H7 (cell line): Measurements from ENCODE around the gene FBXW8. TPM values are rescaled to one million over a fixed set of nuclear protein-coding genes. Genes with fewer than 3 reads are reported as not detected.

Source experiments
- DNase-seq: peaks from one replicate; pipeline ENCODE4 v3.0.0; 2012
- H3K27me3 ChIP-seq: 2 replicates; pipeline ENCODE4 v1.6.0; 2011; ENCODE audit warnings: mild to moderate bottlenecking, low read length; ENCODE audit not compliant: control insufficient read depth, insufficient read depth
- H3K36me3 ChIP-seq: replicated peaks from 2 replicates; pipeline ENCODE4 v1.5.1; 2011; ENCODE audit warnings: low read length; ENCODE audit not compliant: control insufficient read depth, insufficient read depth
- H3K4me3 ChIP-seq: 2 replicates; pipeline ENCODE4 v1.5.1; 2011; ENCODE audit warnings: low read depth, mild to moderate bottlenecking, control low read depth, low read length, moderate library complexity; ENCODE audit not compliant: insufficient read depth
- total RNA-seq: library from RNA; depleted of rRNA; stranded (reverse); fragments of >200 nt; shearing (Covaris generic); gene quantifications from 2 replicates; pipeline ENCODE4 v1.2.3, GENCODE V29; 2014

Gene FBXW8
- total RNA-seq, 1 experiment from 2014 or later = 10.4 TPM

GRCh38 chr12:117015811-117016210 lies 105.1 kb downstream of the FBXW8 start:
- DNase-seq = no peak
- no peaks in the 10 kb centered on the region; the same call in 1 of the 2 replicates for H3K36me3 ChIP-seq
- H3K4me3 ChIP-seq = no peak overlapping the region
- H3K27me3 ChIP-seq = no peaks in the 10 kb centered on the region

- H3K36me3 ChIP-seq = no peaks in the 10 kb centered on the region; the same call in 1 of the 2 replicates
- no peak overlapping the region for H3K4me3 ChIP-seq
- no peak for DNase-seq
- H3K27me3 ChIP-seq = no peaks in the 10 kb centered on the region
Observed at GRCh38 chr12:117017807-117018206, 107.1 kb downstream of the FBXW8 start.

DNA sequence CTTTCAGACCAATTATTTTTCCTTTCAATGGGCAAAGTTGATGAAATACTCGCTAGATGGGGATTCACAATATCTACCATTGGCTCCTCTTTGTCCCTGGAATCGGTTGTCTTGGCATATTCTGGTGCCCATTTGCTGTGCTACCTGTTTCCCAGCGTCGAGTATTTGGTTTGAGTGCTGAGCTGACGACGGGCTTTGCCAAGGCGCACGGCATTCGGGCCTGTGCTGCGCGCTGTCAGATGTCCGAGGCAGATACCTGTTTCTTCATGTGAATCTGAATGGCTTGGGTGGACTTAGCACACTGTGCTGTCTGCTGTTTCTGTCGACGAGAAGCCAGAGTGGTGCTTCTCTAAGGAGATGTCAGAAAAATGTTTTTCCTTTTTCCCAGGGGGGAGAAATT lies 107.5 kb downstream of the FBXW8 start:
- Histone ChIP-seq H3K27me3 (no peaks in the 10 kb centered on the region), H3K4me3 (no peak overlapping the region), H3K36me3 (no peaks in the 10 kb centered on the region; the same call in 1 of the 2 replicates)
- DNase-seq = no peak

DNA sequence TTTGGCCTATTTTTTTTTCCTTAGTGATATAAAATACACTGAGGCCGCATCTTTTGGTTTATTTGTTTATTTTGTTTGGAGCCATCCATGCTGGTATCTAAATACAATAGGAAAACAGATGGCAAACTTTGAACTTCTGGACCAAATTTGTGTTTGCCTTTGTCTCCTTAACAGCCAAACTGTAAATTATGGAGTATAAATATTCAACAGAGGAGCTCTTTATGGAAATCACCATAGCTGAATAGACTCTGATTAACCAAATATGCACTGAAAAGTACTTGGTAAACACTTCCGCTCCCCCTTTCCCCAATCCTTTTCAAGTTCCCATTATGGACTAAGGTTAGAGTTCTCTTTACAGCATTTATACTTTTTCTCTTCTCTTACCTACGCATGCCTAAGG lies 107.9 kb downstream of the FBXW8 start:
- DNase-seq = no peak
- Histone ChIP-seq H3K36me3 (no peaks in the 10 kb centered on the region; the same call in 1 of the 2 replicates), H3K4me3 (no peak overlapping the region), H3K27me3 (no peaks in the 10 kb centered on the region)

GRCh38 chr12:117019866-117020265 lies 109.1 kb downstream of the FBXW8 start:
- Histone ChIP-seq H3K4me3 (no peak overlapping the region), H3K27me3 (no peaks in the 10 kb centered on the region), H3K36me3 (peaks cover 2% of the 10 kb centered on the region)
- DNase-seq = no peak

- Histone ChIP-seq H3K36me3 (peaks cover 2% of the 10 kb centered on the region), H3K27me3 (no peaks in the 10 kb centered on the region), H3K4me3 (no peak overlapping the region)
- DNase-seq = no peak
Observed at GRCh38 chr12:117020536-117021220, 109.9 kb downstream of the FBXW8 start.

DNA sequence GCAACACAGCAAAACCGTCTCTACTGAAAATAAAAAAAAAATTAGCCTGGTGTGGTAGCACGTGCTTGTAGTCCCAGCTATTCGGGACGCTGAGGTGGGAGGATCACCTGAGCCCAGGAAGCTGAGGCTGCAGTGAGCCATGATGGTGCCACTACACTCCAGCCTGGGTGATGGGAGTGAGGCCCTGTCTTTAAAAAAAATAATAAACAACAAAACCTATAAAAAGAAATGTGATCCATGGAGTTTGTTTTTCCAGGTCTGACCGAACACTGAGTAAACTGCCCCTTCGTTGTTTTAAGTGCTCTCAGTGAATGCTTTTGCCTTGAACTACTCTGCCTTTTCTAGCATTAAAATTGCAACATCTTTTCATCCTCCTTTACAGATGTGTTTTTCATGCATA lies 111.7 kb downstream of the FBXW8 start:
- Histone ChIP-seq H3K27me3 (no peaks in the 10 kb centered on the region), H3K4me3 (no peak overlapping the region), H3K36me3 (peaks cover 5% of the 10 kb centered on the region)
- DNase-seq = no peak

- H3K27me3 ChIP-seq = no peaks in the 10 kb centered on the region
- DNase-seq = no peak
- no peak overlapping the region for H3K4me3 ChIP-seq
- H3K36me3 ChIP-seq = peaks cover 9% of the 10 kb centered on the region
Observed at GRCh38 chr12:117023998-117024960, 113.5 kb downstream of the FBXW8 start.

DNA sequence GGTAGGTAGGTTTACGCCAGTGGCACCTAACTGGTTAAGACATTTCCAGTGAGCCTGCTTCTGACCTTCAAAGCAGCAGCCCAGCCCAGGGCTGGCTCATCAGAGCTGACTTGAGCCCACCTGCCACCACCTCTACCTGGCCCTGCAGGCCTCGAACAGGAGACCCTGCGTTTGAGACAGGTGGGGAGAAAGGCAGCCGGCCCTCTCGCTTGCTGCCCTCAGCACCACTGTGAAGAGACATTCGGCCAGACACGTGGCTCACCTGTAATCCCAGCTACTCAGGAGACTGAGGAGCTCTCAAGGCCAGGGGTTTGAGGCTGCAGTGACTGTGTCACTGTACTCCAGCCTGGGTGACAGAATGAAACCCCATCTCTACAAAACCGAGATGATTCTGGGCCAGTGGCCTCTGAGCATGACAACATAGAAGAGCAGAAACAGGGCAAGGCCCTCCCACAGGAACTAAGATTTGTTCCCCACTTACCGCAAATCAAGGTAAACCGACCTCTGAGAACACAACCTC lies 114.3 kb downstream of the FBXW8 start:
- H3K27me3 ChIP-seq = no peaks in the 10 kb centered on the region
- no peak overlapping the region for H3K4me3 ChIP-seq
- no peak for DNase-seq
- peaks cover 9% of the 10 kb centered on the region for H3K36me3 ChIP-seq

DNA sequence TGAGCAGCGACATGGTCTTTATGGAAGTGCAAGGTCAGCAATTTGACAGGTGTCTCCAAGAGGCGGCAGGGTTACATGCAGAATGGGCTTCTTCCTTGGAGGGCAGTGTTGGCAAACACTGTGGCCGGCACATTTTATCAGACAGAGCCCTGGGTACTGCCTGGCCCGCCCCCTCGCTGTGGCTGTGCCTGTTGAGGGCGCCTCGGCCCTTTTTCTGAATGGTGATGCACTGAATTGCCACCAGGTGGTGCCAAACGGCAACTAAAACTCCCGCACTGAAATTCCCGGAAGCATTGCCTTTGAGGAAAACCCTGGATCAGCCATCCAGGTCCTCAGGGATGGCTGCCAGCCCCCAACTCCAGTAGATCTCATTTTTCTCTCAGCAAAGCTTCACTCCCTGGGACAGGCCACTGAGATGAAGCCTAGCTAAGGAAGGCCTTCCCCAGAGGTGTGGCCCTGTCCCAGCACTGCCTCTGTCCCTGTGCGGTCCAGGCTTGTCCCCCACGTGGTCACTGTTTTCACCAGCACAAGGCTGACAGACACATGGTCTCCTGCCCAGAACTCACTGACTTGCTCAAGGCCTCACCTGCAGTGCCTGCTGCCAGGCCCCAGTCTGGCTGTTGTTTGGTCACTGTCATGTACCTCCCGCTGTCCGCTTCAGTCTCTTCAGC lies 114.9 kb downstream of the FBXW8 start:
- Histone ChIP-seq H3K4me3 (no peak overlapping the region), H3K27me3 (no peaks in the 10 kb centered on the region), H3K36me3 (peaks cover 9% of the 10 kb centered on the region)
- DNase-seq = peak; percentile 93

GRCh38 chr12:117026343-117026742 lies 115.6 kb downstream of the FBXW8 start:
- H3K4me3 ChIP-seq = no peak overlapping the region
- peaks cover 9% of the 10 kb centered on the region for H3K36me3 ChIP-seq
- no peaks in the 10 kb centered on the region for H3K27me3 ChIP-seq
- DNase-seq = no peak

- no peaks in the 10 kb centered on the region for H3K27me3 ChIP-seq
- DNase-seq = no peak
- peaks cover 9% of the 10 kb centered on the region for H3K36me3 ChIP-seq
- no peak overlapping the region for H3K4me3 ChIP-seq
Observed at GRCh38 chr12:117026921-117027250, 116.1 kb downstream of the FBXW8 start.

GRCh38 chr12:117027251-117028086 lies 116.7 kb downstream of the FBXW8 start:
- DNase-seq = peak; percentile 21
- H3K36me3 ChIP-seq = peaks cover 9% of the 10 kb centered on the region
- H3K27me3 ChIP-seq = no peaks in the 10 kb centered on the region
- H3K4me3 ChIP-seq = no peak overlapping the region

GRCh38 chr12:117028254-117028653 lies 117.5 kb downstream of the FBXW8 start:
- H3K4me3 ChIP-seq = no peak overlapping the region
- no peak for DNase-seq
- peaks cover 9% of the 10 kb centered on the region for H3K36me3 ChIP-seq
- no peaks in the 10 kb centered on the region for H3K27me3 ChIP-seq
